Hepatocyte (in vitro differentiated cells): ENCODE measurements around the gene ZNF385C.

Experiments used
- CTCF ChIP-seq: fragments of 200-600 bp; sonication (generic); IDR thresholded peaks from 2 replicates; pipeline ENCODE4 v1.5.1; 2016; ENCODE audit warnings: antibody characterized with exemption, mild to moderate bottlenecking; ENCODE audit not compliant: poor library complexity
- EZH2 ChIP-seq: fragments of 200-600 bp; sonication (generic); IDR thresholded peaks from 2 replicates; pipeline ENCODE4 v1.6.1; 2016; ENCODE audit warnings: antibody characterized with exemption, mild to moderate bottlenecking, borderline replicate concordance
- EZH2phosphoT487 ChIP-seq: fragments of 200-600 bp; sonication (generic); IDR thresholded peaks from one replicate; pipeline ENCODE4 v1.6.1; 2018; ENCODE audit warnings: antibody characterized with exemption, mild to moderate bottlenecking, low read depth, moderate library complexity; ENCODE audit not compliant: unreplicated experiment, severe bottlenecking

DNA sequence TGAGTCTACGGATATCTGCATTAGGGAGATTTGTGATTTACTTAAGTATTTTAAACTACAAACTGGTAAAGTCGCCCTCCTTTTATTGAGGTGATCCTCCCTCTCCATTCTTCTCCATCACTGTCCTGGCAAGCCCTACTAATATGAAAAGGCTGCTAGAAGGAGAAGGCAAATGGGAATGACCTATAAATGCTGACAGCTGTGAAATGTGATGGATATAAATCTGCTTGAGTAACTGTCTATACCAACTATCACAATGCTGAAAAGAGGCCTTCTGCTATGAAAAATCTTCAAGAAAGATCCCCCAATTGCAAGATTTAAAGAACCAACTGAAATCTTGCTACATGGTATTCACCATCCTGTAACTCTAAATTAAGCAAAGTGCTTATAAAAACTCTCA lies 96.5 kb downstream of the ZNF385C start:
- TF ChIP-seq CTCF (no peak), EZH2 (no peak), EZH2phosphoT487 (no peak)
